Endodermal cell (in vitro differentiated cells): ENCODE results near the gene PLEKHG4B. TPM values are rescaled to one million over a fixed set of nuclear protein-coding genes. Genes with fewer than 3 reads are reported as not detected.
A peak's percentile ranks its signal among the peaks of the same experiment; 100 is the strongest.

Experiments used
- DNase-seq: peaks from one replicate; pipeline ENCODE4 v3.0.0-alpha.2; 2017
- H3K27ac ChIP-seq: 2 replicates; pipeline ENCODE4 v1.5.1; 2013; ENCODE audit warnings: mild to moderate bottlenecking, low read depth, low read length, moderate library complexity
- H3K27me3 ChIP-seq: 2 replicates; pipeline ENCODE4 v1.6.1; 2013; ENCODE audit warnings: mild to moderate bottlenecking, low read length, moderate library complexity; ENCODE audit not compliant: insufficient read depth, control insufficient read depth, poor library complexity, severe bottlenecking
- H3K36me3 ChIP-seq: 2 replicates; pipeline ENCODE4 v1.7.0; 2013; ENCODE audit warnings: mild to moderate bottlenecking, low read length, moderate library complexity; ENCODE audit not compliant: control insufficient read depth, insufficient read depth
- H3K4me1 ChIP-seq: one replicate; pipeline ENCODE4 v1.7.0; 2013; ENCODE audit warnings: low read length; ENCODE audit not compliant: control insufficient read depth, insufficient read depth
- H3K4me3 ChIP-seq: 2 replicates; pipeline ENCODE4 v1.5.1; 2013; ENCODE audit warnings: mild to moderate bottlenecking, low read length, moderate library complexity
- H3K9ac ChIP-seq: 2 replicates; pipeline ENCODE4 v1.6.1; 2013; ENCODE audit warnings: mild to moderate bottlenecking, low read length, moderate library complexity; ENCODE audit not compliant: poor library complexity, severe bottlenecking; ENCODE audit errors: extremely low read depth
- H3K9me3 ChIP-seq: 2 replicates; pipeline ENCODE4 v1.6.1; 2013; ENCODE audit warnings: mild to moderate bottlenecking, low read length, moderate library complexity; ENCODE audit not compliant: control insufficient read depth
- H3K27ac Mint-ChIP-seq: 2 replicates; pipeline ENCODE4 v1.8.0; 2020; ENCODE audit warnings: mixed read lengths
- H3K27me3 Mint-ChIP-seq: 2 replicates; pipeline ENCODE4 v1.8.0; 2021; ENCODE audit warnings: mild to moderate bottlenecking, mixed read lengths; ENCODE audit not compliant: insufficient read depth
- H3K36me3 Mint-ChIP-seq: 2 replicates; pipeline ENCODE4 v1.8.0; 2020; ENCODE audit warnings: low read depth, mixed read lengths
- H3K4me1 Mint-ChIP-seq: 2 replicates; pipeline ENCODE4 v1.8.0; 2020; ENCODE audit warnings: mixed read lengths
- H3K4me3 Mint-ChIP-seq: 2 replicates; pipeline ENCODE4 v1.8.0; 2020; ENCODE audit warnings: mild to moderate bottlenecking, moderate library complexity, mixed read lengths
- H3K9me3 Mint-ChIP-seq: 2 replicates; pipeline ENCODE4 v1.8.0; 2020; ENCODE audit warnings: mild to moderate bottlenecking, mixed read lengths
- CTCF ChIP-seq: fragments of 200-600 bp; sonication (generic); conservative IDR thresholded peaks from 2 replicates; pipeline ENCODE4 v1.5.0; 2021; ENCODE audit warnings: antibody characterized with exemption, mild to moderate bottlenecking
- WGBS, 2 experiments: methylation state at CpG; one replicate each; pipeline versions ENCODE4 v1.1.5 to v1.1.7; 2013; ENCODE audit warnings: missing lambda C conversion rate in 2 of 2, mixed read lengths in 1 of 2; ENCODE audit not compliant: insufficient coverage in 1 of 2, insufficient read length in 1 of 2; 5-methylcytosine and 5-hydroxymethylcytosine counted together
- total RNA-seq, 2 donors: library from RNA; stranded (reverse); fragmentation: NEBNext Ultra II Directional in 1 of 2; extraction: Animal tissue kit (Norgen Biotek cat#: 25700) in 1 of 2; gene quantifications; 2 replicates in 1 of 2; 3 replicates in 1 of 2; pipeline ENCODE4 v1.2.1, GENCODE V29; 2021

Gene PLEKHG4B
- total RNA-seq, 2 donors from 2014 or later = 16.3 to 22.8 TPM

- Histone ChIP-seq H3K4me3 (no peak overlapping the region), H3K27ac (no peak overlapping the region), H3K36me3 (no peaks in the 10 kb centered on the region), H3K27me3 (peaks cover 79% of the 10 kb centered on the region), H3K9me3 (no peaks in the 10 kb centered on the region), H3K4me1 (no peaks in the 10 kb centered on the region), H3K9ac (no peak overlapping the region)
- peaks cover 8% of the 10 kb centered on the region for H3K4me1 Mint-ChIP-seq
- peaks cover under 1% of the 10 kb centered on the region for H3K36me3 Mint-ChIP-seq
- no peak overlapping the region for H3K27ac Mint-ChIP-seq
- peaks cover 84% of the 10 kb centered on the region for H3K27me3 Mint-ChIP-seq
- no peak for TF ChIP-seq CTCF
- no peaks in the 10 kb centered on the region for H3K9me3 Mint-ChIP-seq
- no peak for DNase-seq
- WGBS, 2 experiments = 85 to 93% methylated on average over 8 to 16 of the region's 17 CpGs
- H3K4me3 Mint-ChIP-seq = no peak overlapping the region
Measured at GRCh38 chr5:89337-90286, 2.4 kb upstream of the PLEKHG4B start.

- Histone ChIP-seq H3K36me3 (no peaks in the 10 kb centered on the region), H3K4me3 (no peak overlapping the region), H3K4me1 (no peaks in the 10 kb centered on the region), H3K9me3 (no peaks in the 10 kb centered on the region), H3K27me3 (peaks cover 91% of the 10 kb centered on the region), H3K9ac (no peak overlapping the region), H3K27ac (no peak overlapping the region)
- Mint-ChIP-seq H3K27ac (peak overlapping the region; percentile 82), H3K36me3 (peaks cover 10% of the 10 kb centered on the region), H3K9me3 (no peaks in the 10 kb centered on the region), H3K27me3 (peaks cover 90% of the 10 kb centered on the region), H3K4me1 (peaks cover 8% of the 10 kb centered on the region), H3K4me3 (peak overlapping the region; percentile 67)
- no peak for TF ChIP-seq CTCF
- 85 to 86% methylated on average over 13 to 18 of the region's 18 CpGs for WGBS, 2 experiments
- DNase-seq = peak; percentile 73
Measured at GRCh38 chr5:90590-91547, 1.1 kb upstream of the PLEKHG4B start.

DNA sequence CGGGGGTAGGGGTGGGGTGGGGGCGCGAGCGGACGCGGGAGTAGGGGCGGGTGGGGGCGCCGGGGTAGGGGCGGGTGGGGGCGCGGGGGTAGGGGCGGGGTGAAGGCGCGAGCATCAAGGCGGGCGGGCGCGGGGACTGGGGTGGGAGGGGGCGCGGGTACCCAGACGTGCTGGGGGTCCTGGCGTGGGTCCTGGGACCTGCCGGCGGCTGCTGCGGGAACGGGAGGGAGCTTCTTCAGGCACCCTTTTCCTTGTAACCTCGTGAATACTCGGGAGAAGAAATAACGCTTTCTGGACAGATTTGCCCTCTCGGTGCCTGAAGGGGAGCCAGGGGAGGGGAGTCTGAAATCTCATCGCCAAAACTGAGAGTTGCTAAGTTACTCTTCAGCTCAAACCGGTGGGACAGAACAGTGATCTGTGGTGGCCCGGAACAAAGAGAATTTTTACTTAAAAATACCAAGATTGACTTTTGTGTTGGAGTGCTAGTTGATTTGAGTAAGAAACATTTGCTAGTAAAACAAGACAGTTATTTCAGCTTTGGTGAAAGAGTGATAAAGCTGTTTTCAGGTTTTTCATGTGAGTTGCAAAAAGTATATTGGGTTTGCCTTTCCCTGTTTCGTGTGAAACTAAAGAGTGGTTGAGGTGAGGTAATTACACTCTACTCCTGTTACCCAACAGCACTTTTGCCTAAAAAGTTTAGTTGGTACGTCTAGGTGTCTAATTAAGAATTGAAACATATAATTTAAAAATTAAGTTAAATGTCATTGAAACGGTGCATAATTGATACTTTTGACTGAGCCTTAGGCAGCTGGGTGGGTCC, 643 bp downstream of the PLEKHG4B start:
- H3K4me3 Mint-ChIP-seq = peak overlapping the region; percentile 67
- peaks cover 8% of the 10 kb centered on the region for H3K4me1 Mint-ChIP-seq
- TF ChIP-seq CTCF = no peak
- H3K9me3 Mint-ChIP-seq = no peaks in the 10 kb centered on the region
- peaks cover 93% of the 10 kb centered on the region for H3K27me3 Mint-ChIP-seq
- Histone ChIP-seq H3K27me3 (peaks cover 95% of the 10 kb centered on the region), H3K9me3 (peaks cover 3% of the 10 kb centered on the region), H3K9ac (peak overlapping the region; percentile 18), H3K36me3 (no peaks in the 10 kb centered on the region), H3K4me1 (no peaks in the 10 kb centered on the region), H3K4me3 (peak overlapping the region; percentile 72), H3K27ac (no peak overlapping the region)
- DNase-seq = no peak
- WGBS, 2 experiments = 10 to 15% methylated on average over 8 to 21 of the region's 37 CpGs
- H3K27ac Mint-ChIP-seq = no peak overlapping the region
- H3K36me3 Mint-ChIP-seq = peaks cover 22% of the 10 kb centered on the region
